T-helper 1 cell treated with Interleukin-12 subunit alpha and Interleukin-12 subunit beta and Interleukin-4 antibody, amounts not matched to agents 30 ng/mL and 1 ng/mL, for 36 hours (primary cell): ENCODE data around the gene LRTM1. TPM values are rescaled to one million over a fixed set of nuclear protein-coding genes. Genes with fewer than 3 reads are reported as not detected.

Experiments used
- intact Hi-C: fragments of 100-400 bp; cut with micrococcal nuclease; formaldehyde crosslinking; loops from one replicate; pipeline ENCODE4 v1.15.1; 2024
- total RNA-seq: library from RNA; stranded (reverse); gene quantifications from 2 replicates; pipeline ENCODE4 v1.2.3, GENCODE V29; 2022

The LRTM1 gene
- total RNA-seq, result not detected in 2 replicates

DNA sequence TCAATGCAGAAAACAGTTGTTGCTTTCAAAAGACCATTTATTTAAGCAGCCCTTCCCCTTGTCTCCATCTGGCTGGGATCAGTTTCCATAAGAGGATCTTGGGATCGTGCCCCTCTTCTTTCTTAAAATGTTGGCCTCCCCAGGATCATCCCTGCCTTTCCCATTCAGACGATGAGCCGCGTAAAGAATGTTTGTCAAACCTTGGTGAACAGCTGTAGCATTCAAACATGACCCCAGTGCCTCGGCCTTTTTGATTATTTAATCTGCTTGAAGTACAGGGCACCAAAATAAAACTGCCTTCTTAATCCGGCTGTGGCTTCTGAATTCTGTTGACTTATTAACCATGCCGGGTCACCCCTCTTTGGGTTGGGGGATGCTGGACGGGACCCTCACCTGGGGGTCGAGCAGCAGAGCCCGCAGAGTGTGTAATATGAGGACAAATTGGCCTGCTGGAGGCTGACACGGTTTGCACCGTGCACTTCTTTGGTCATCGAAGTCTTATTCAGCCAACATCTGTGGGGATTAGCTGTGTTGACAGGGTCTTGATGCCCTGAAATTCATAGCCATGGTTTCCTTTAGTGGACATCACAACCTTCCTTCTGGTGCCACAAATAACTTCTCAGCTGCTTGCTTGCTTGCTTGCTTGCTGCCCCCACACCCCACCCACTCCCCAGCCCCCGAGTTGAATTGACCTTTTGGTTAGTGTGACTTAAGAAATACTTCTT, at the start of gene LRTM1:
Gene LRTM1 (minus strand): TSS at position 14 of the 725 bp plus-strand sequence. CDS start 148 bp downstream, outside the sequence.
- intact Hi-C loops, result no loop called here

- intact Hi-C loops, result no loop called here
Observed at GRCh38 chr3:54977439-54977838, 49.6 kb upstream of the LRTM1 start.

DNA sequence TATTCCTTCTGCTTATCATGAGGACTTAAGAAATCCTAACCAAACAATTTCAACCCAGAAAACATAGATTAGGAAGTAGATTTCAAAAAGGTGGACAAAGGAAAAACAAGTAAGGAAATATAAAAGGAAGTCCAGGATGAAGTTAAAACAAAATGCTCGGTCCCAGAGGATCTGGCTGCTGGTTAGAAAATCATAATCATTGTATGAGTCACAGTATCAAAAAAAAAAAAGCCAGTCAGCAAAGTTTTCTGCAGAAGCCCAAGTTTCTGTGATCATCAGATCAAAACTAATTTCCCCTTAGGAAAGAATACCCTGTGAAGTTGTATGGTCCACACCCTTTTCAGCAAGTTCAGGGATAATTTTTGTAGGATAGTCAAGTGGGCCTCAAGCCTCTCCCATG, 43.0 kb upstream of the LRTM1 start:
- intact Hi-C loops, result no loop called here

DNA sequence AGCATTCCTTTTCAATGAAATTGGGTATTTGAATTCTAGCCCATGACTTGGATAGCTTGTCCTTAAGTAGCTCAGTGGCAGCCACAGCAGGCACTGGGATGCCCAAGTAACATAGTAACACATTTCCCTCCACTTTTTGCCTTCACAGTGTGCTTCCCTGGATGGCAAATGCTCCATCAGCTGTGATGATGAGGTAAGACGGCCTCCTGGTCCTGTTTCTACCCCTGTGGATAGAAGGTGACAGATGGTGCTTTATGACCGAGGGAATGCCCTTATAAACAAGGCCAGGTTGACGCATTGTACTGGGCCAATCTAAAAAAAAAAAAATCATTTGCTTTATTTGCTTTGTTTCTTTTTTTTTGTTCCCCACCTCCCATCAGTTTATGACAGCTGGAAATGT, 41.8 kb upstream of the LRTM1 start:
- intact Hi-C loops, result no loop called here

GRCh38 chr3:54968546-54969172, 40.8 kb upstream of the LRTM1 start:
- intact Hi-C loops, result no loop called here

DNA sequence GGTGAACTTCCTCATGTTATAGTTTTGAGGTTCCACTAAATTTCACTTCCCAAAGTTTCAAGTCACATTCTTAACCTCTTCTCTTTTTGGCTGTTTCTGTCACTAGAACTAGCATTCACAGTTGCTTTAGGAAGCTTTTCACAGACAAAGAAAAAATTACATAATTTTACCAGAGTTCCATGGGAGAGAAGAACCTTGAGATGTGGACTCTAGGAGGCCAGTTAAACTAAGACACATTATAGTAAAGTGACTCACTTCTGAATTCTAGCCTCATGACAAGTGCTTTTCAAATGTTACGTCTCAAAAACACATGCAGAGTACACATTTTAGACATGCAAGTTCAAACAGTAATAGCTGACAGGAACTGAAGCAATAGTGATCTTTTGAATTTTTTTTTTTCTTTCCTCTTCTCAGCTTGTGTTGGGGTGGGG, 39.9 kb upstream of the LRTM1 start:
- intact Hi-C loops, result no loop called here

DNA sequence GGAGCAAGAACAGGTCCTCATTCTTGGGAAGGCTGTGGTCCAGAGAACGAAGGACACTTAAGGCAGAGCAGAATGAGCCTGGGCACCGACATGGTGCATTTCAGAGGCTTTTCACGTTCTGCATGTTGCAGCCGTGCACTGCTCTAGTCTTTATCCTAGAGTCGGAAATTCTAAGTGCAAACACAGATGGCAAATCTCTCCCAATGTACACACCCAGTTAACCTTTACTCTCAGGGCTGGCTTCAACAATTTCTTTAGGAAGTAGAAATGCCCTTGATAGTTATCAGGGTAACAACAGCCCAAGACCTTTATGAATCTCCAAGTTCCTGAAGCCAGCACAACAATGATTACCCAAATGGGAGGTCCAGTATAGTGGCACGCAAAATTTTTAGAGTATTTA, 39.1 kb upstream of the LRTM1 start:
- intact Hi-C loops, result no loop called here

- intact Hi-C loops, result no loop called here
Observed at GRCh38 chr3:54965746-54966145, 37.9 kb upstream of the LRTM1 start.

- intact Hi-C loops, result no loop called here
Observed at GRCh38 chr3:54964081-54964480, 36.2 kb upstream of the LRTM1 start.

GRCh38 chr3:54963641-54964040, 35.8 kb upstream of the LRTM1 start:
- intact Hi-C loops, result no loop called here

DNA sequence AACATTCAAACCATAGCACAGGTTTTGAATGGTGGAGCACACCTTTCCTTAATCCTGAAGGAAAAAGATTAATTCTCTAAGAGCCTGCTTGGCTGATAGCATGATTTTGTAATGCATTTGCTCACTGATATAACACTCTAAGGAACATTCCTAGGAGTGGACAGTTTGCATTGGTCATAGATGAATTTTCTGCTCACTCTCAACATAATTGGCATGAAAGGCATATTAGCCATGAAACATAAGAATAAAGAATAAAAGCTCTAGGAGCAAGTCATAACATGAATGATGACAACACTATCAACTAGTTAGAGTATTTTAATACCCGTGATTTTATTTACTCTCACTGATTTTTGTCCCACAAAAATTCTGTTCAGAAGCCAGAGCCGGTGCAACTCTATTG, 34.3 kb upstream of the LRTM1 start:
- intact Hi-C loops, result no loop called here

GRCh38 chr3:54960701-54961100, 32.8 kb upstream of the LRTM1 start:
- intact Hi-C loops, result no loop called here

DNA sequence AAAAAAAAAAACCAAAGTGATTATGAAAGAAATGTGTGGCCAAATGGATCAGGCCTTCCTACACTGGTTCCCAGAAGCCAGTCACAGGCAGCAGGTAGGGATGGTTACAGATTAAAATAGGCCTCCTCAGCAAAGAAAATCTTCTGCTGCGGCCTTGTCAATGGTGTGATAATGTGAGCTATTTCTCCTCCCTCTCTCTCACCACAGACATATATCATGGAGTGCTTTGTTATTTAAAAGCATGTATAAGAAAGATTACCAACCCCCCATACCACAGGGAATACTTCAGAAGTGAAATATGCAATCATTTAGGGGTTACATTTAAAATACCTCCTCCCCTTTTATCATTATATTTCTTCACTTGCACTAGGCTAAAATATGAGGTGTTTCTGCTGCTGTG, 32.2 kb upstream of the LRTM1 start:
- intact Hi-C loops, result no loop called here

GRCh38 chr3:54957711-54958110, 29.9 kb upstream of the LRTM1 start:
- intact Hi-C loops, result no loop called here

- intact Hi-C loops, result no loop called here
Observed at GRCh38 chr3:54955941-54956340, 28.1 kb upstream of the LRTM1 start.

DNA sequence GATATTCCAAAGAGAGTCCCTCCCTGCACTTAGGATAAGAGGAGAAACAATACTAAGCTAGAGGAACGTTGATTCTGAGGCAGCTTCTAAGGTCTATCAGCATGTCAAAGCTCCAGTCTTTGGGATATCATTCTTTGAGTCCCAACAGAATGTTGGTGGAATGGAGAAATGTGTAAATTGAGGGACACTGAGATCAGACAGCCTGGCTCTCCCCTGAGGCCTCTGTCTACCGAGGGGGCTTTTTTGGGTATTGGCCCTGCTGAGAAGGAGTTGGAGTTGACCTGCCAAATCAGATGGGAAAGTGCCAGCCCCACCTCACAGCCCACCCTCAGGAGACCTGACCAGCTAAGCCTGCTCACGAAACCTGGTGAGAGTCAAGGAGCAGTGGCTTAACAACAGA, 27.6 kb upstream of the LRTM1 start:
- intact Hi-C loops, result no loop called here

DNA sequence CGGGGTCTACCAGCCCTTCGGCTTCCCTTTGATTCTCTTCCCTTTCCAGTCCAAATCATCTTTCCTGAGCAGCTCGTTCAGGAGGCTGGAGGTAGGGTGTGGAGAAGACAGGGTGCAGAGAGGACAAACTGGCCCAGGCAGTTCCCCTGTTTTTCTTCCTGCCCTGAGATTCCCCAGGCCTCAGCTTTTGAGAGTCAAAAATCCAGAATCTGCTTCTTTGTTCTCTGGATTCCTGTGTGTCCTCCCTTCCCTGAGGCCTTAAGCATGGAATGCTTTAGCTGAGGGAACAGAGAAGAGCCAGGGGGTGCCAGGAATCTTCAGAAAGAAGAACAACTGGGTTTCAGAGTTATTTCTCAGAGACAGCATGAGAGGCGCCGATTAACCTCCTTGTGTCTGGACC, 26.7 kb upstream of the LRTM1 start:
- intact Hi-C loops, result no loop called here

GRCh38 chr3:54954022-54954421, 26.2 kb upstream of the LRTM1 start:
- intact Hi-C loops, result no loop called here

DNA sequence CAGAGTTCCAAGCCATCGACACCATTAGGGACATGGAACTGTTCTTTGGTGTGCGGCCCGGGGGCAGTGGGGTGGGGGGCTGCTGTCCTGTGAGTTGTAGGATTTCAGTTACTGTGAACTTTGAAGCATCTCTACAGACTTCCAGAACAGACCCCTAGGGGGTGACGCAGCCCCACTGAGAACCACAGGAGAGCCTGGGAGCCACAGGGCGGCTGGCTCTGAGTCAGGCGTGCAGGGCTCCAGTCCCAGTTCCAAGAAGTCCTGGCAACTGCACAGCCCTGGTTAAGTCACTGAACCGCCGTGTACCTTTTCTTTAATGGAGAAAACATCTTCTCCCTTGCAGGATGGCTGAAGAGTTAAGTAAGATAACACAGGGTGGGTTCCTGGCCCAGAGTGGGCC, 23.5 kb upstream of the LRTM1 start:
- intact Hi-C loops, result no loop called here

DNA sequence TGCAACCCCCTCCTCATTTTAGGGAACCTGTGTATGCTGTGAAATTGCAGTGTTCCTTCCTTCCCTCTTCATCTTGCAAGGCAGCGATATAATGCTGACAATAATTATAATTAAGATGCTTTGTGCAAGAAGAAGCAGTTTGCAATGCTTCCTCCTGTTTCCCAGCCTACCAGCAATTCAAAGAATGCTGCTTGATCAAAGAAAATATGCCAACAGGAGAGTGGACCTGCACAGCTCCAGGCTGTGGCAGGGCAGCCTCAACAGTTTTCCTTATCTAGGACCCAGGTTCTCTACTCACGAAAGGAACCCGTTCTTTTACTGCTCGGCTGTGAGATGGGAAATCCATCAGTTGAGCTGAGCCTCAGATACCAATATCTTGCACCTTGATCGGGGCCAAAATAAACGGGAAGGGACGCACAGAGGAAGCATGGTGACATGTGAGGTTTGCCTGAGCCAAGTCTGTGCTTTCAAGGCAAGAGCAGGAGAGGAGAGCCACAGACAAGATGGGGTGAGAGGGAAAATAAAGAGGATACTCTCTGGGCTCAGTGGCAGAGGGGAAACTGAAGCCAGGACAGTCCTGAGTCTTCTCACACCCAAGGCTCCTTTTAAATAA, 22.6 kb upstream of the LRTM1 start:
- intact Hi-C loops, result no loop called here

DNA sequence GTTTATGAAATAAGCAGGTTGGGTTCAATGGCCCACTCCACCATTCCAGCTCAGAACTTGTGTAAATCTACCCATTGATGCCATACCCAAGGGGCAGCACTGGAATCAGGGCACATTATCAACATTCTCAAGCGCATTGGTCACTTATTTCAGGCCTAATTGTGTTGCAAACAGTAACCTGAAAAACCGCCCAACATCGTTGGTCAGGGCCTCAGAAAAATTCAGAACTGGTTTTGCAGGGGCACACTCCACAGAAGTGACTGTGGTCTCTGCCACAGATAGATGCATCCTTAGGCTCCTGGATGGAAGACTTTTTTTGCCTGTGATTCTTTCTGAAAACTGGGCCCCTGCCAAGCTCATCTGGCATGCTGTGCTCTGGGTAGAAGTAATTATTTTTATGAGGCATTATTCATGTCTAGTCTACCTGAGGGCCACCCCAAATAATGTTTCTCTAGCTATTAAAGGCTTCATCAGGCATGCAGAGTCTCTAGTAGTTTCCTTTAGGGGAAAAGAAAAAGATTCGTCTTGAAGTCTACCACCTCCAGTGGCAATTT, 21.7 kb upstream of the LRTM1 start:
- intact Hi-C loops, result no loop called here

- intact Hi-C loops, result no loop called here
Observed at GRCh38 chr3:54941690-54942362, 14.0 kb upstream of the LRTM1 start.
